H9 (cell line): Measurements from ENCODE around the gene APCS. TPM values are rescaled to one million over a fixed set of nuclear protein-coding genes. Genes with fewer than 3 reads are reported as not detected.

Source experiments
- DNase-seq: peaks from one replicate; pipeline ENCODE4 v3.0.0-alpha.2; 2017
- H2AFZ ChIP-seq: one replicate; pipeline ENCODE4 v1.6.1; 2013; ENCODE audit warnings: mild to moderate bottlenecking, low read length, control low read depth, moderate library complexity
- H2AK5ac ChIP-seq: 2 replicates; pipeline ENCODE4 v1.6.1; 2013; ENCODE audit warnings: low read length, control low read depth, mixed read lengths; ENCODE audit not compliant: insufficient read length
- H2BK120ac ChIP-seq: one replicate; pipeline ENCODE4 v1.6.1; 2013; ENCODE audit warnings: low read depth, mild to moderate bottlenecking, low read length, control low read depth, inconsistent platforms; ENCODE audit not compliant: poor library complexity, severe bottlenecking
- H2BK12ac ChIP-seq: 2 replicates; pipeline ENCODE4 v1.6.1; 2013; ENCODE audit warnings: low read length, control low read depth, mixed read lengths, low read depth; ENCODE audit not compliant: insufficient read length
- H2BK15ac ChIP-seq: 2 replicates; pipeline ENCODE4 v1.6.1; 2013; ENCODE audit warnings: low read depth, low read length, control low read depth
- H2BK20ac ChIP-seq: one replicate; pipeline ENCODE4 v1.6.1; 2013; ENCODE audit warnings: low read depth, mild to moderate bottlenecking, low read length, control low read depth, inconsistent platforms; ENCODE audit not compliant: poor library complexity, severe bottlenecking
- H2BK5ac ChIP-seq: 2 replicates; pipeline ENCODE4 v1.6.1; 2013; ENCODE audit warnings: low read length, control low read depth, mixed read lengths; ENCODE audit not compliant: insufficient read length
- H3K14ac ChIP-seq: 2 replicates; pipeline ENCODE4 v1.6.1; 2013; ENCODE audit warnings: low read length, control low read depth; ENCODE audit not compliant: insufficient read depth
- H3K18ac ChIP-seq: 2 replicates; pipeline ENCODE4 v1.6.1; 2013; ENCODE audit warnings: low read depth, mild to moderate bottlenecking, mixed read lengths, low read length, control low read depth; ENCODE audit not compliant: insufficient read length
- H3K23ac ChIP-seq: 2 replicates; pipeline ENCODE4 v1.6.1; 2013; ENCODE audit warnings: low read length, control low read depth, mixed read lengths, low read depth; ENCODE audit not compliant: insufficient read length
- H3K23me2 ChIP-seq: 2 replicates; pipeline ENCODE4 v1.6.1; 2013; ENCODE audit warnings: low read depth, mild to moderate bottlenecking, mixed read lengths, low read length, control low read depth; ENCODE audit not compliant: insufficient read length, poor library complexity, severe bottlenecking
- H3K27ac ChIP-seq: 2 replicates; pipeline ENCODE4 v1.5.1; 2013; ENCODE audit warnings: low read length, control low read depth, mixed read lengths, low read depth; ENCODE audit not compliant: insufficient read length
- H3K27me3 ChIP-seq: 2 replicates; pipeline ENCODE4 v1.6.1; 2013; ENCODE audit warnings: low read length, control low read depth, inconsistent platforms; ENCODE audit not compliant: insufficient read depth
- H3K4ac ChIP-seq: 2 replicates; pipeline ENCODE4 v1.6.1; 2013; ENCODE audit warnings: low read depth, mild to moderate bottlenecking, control low read depth, inconsistent platforms, low read length, moderate library complexity
- H3K4me1 ChIP-seq: 2 replicates; pipeline ENCODE4 v1.6.1; 2013; ENCODE audit warnings: low read length, control low read depth, inconsistent platforms; ENCODE audit not compliant: insufficient read depth
- H3K4me2 ChIP-seq: 2 replicates; pipeline ENCODE4 v1.6.1; 2013; ENCODE audit warnings: low read length, control low read depth, mixed read lengths; ENCODE audit not compliant: insufficient read length, insufficient read depth
- H3K56ac ChIP-seq: 2 replicates; pipeline ENCODE4 v1.6.1; 2013; ENCODE audit warnings: low read depth, mild to moderate bottlenecking, mixed read lengths, low read length, control low read depth; ENCODE audit not compliant: insufficient read length
- H3K79me1 ChIP-seq: 2 replicates; pipeline ENCODE4 v1.6.1; 2013; ENCODE audit warnings: low read depth, mild to moderate bottlenecking, moderate library complexity, low read length, control low read depth, inconsistent platforms; ENCODE audit not compliant: insufficient read depth, poor library complexity, severe bottlenecking
- H3K79me2 ChIP-seq: 2 replicates; pipeline ENCODE4 v1.6.1; 2013; ENCODE audit warnings: low read length, control low read depth, inconsistent platforms; ENCODE audit not compliant: insufficient read depth
- H3K9ac ChIP-seq: 2 replicates; pipeline ENCODE4 v1.6.1; 2013; ENCODE audit warnings: low read length, control low read depth, mixed read lengths; ENCODE audit not compliant: insufficient read length; ENCODE audit errors: extremely low read depth
- H3K9me3 ChIP-seq: one replicate; pipeline ENCODE4 v1.6.1; 2013; ENCODE audit warnings: low read depth, low read length, inconsistent platforms; ENCODE audit not compliant: control insufficient read depth
- H3T11ph ChIP-seq: one replicate; pipeline ENCODE4 v1.6.1; 2013; ENCODE audit warnings: mild to moderate bottlenecking, low read length, control low read depth, inconsistent platforms
- H4K20me1 ChIP-seq: one replicate; pipeline ENCODE4 v1.6.1; 2013; ENCODE audit not compliant: control insufficient read depth, insufficient read length, insufficient read depth
- H4K5ac ChIP-seq: 2 replicates; pipeline ENCODE4 v1.6.1; 2013; ENCODE audit warnings: low read depth, mild to moderate bottlenecking, mixed read lengths, low read length, control low read depth; ENCODE audit not compliant: insufficient read length
- H4K8ac ChIP-seq: replicated peaks from 2 replicates; pipeline ENCODE4 v1.6.1; 2013; ENCODE audit warnings: low read length, control low read depth, mixed read lengths, low read depth; ENCODE audit not compliant: insufficient read length
- H4K91ac ChIP-seq: 2 replicates; pipeline ENCODE4 v1.6.1; 2013; ENCODE audit warnings: low read depth, mild to moderate bottlenecking, moderate library complexity, mixed read lengths, low read length, control low read depth; ENCODE audit not compliant: insufficient read length
- H3K27ac Mint-ChIP-seq, 3 experiments: 2 replicates in 2 of 3; 3 replicates in 1 of 3; pipeline ENCODE4 v1.8.0; 2020 to 2021; ENCODE audit warnings: mixed read lengths in 3 of 3, mild to moderate bottlenecking in 1 of 3, moderate library complexity in 1 of 3
- H3K27me3 Mint-ChIP-seq: 2 replicates; pipeline ENCODE4 v1.8.0; 2021; ENCODE audit warnings: low read depth, mild to moderate bottlenecking, moderate library complexity, mixed read lengths
- H3K36me3 Mint-ChIP-seq, 3 experiments: 2 replicates in 2 of 3; 3 replicates in 1 of 3; pipeline ENCODE4 v1.8.0; 2020 to 2021; ENCODE audit warnings: low read depth in 3 of 3, mixed read lengths in 3 of 3; ENCODE audit not compliant: insufficient read depth in 1 of 3
- H3K4me1 Mint-ChIP-seq, 2 experiments: 2 replicates each; pipeline ENCODE4 v1.8.0; 2020; ENCODE audit warnings: mixed read lengths in 2 of 2
- H3K4me3 Mint-ChIP-seq, 2 experiments: 2 replicates in 1 of 2; 3 replicates in 1 of 2; pipeline ENCODE4 v1.8.0; 2020 to 2021; ENCODE audit warnings: mild to moderate bottlenecking in 2 of 2, mixed read lengths in 2 of 2, moderate library complexity in 1 of 2
- H3K9me3 Mint-ChIP-seq, 2 experiments: 2 replicates in 1 of 2; 3 replicates in 1 of 2; pipeline ENCODE4 v1.8.0; 2020; ENCODE audit warnings: mild to moderate bottlenecking in 2 of 2, mixed read lengths in 2 of 2, moderate library complexity in 1 of 2
- total RNA-seq: library from RNA; stranded (reverse); gene quantifications from 2 replicates; pipeline ENCODE4 v1.2.1, GENCODE V29; 2021
- TF ChIP-seq, protein P1 (sequence below): fragments of 200-600 bp; sonication (generic); conservative IDR thresholded peaks from 3 replicates; pipeline ENCODE4 v1.8.0; 2021; ENCODE audit warnings: antibody characterized with exemption, mild to moderate bottlenecking

APCS gene
- total RNA-seq, 1 experiment from 2014 or later = not detected

DNA sequence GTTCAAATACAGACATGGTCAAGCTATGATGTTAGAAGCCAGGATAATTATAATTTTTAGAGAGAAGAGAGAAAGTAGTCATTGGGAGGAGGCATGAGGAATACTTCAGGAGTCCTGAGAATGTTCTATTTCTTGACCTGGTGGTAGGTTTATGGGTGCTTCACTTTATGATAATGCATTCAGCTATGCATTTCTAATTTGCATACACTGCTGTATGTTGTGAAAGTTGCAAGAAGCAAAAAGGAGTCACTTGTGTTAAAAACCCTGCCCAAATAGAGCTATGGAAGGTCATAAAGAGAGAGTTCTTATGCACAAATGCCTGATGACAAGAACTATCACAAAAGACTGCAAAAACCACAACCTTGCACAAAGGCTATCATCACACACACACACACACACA lies 45.3 kb downstream of the APCS start:
- H4K91ac ChIP-seq = no peak overlapping the region
- H3K4me1 ChIP-seq = no peaks in the 10 kb centered on the region
- H3K14ac ChIP-seq = no peak overlapping the region
- H2AK5ac ChIP-seq = no peak overlapping the region
- H3K27me3 Mint-ChIP-seq = no peaks in the 10 kb centered on the region
- no peak overlapping the region for H2BK15ac ChIP-seq
- peaks cover 0 to 15% of the 10 kb centered on the region in 2 experiments; a peak in 2 of 5 replicates for H3K9me3 Mint-ChIP-seq
- H3K18ac ChIP-seq = no peak overlapping the region
- H3K4me1 Mint-ChIP-seq = no peaks in the 10 kb centered on the region
- H4K5ac ChIP-seq = no peak overlapping the region
- H2AFZ ChIP-seq = no peak overlapping the region
- no peak overlapping the region for H3K9ac ChIP-seq
- no peaks in the 10 kb centered on the region for H3K79me2 ChIP-seq
- H3K79me1 ChIP-seq = no peaks in the 10 kb centered on the region
- H3K27ac Mint-ChIP-seq = no peak overlapping the region
- H3K4me2 ChIP-seq = no peak overlapping the region
- no peaks in the 10 kb centered on the region for H3K9me3 ChIP-seq
- H3K56ac ChIP-seq = no peak overlapping the region
- H4K8ac ChIP-seq = no peak overlapping the region
- H2BK20ac ChIP-seq = no peak overlapping the region
- no peaks in the 10 kb centered on the region for H3K23me2 ChIP-seq
- no peak overlapping the region for H2BK120ac ChIP-seq
- no peak overlapping the region for H2BK5ac ChIP-seq
- no peak overlapping the region for H3K27ac ChIP-seq
- TF ChIP-seq, protein P1, sequence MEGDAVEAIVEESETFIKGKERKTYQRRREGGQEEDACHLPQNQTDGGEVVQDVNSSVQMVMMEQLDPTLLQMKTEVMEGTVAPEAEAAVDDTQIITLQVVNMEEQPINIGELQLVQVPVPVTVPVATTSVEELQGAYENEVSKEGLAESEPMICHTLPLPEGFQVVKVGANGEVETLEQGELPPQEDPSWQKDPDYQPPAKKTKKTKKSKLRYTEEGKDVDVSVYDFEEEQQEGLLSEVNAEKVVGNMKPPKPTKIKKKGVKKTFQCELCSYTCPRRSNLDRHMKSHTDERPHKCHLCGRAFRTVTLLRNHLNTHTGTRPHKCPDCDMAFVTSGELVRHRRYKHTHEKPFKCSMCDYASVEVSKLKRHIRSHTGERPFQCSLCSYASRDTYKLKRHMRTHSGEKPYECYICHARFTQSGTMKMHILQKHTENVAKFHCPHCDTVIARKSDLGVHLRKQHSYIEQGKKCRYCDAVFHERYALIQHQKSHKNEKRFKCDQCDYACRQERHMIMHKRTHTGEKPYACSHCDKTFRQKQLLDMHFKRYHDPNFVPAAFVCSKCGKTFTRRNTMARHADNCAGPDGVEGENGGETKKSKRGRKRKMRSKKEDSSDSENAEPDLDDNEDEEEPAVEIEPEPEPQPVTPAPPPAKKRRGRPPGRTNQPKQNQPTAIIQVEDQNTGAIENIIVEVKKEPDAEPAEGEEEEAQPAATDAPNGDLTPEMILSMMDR = no peak
- H3K4me3 Mint-ChIP-seq = no peak overlapping the region
- H3K27me3 ChIP-seq = no peaks in the 10 kb centered on the region
- H4K20me1 ChIP-seq = peaks cover 2% of the 10 kb centered on the region
- no peak for DNase-seq
- H3K36me3 Mint-ChIP-seq = peaks cover 0 to 5% (median 0%) of the 10 kb centered on the region in 3 experiments; a peak in 1 of 7 replicates
- no peak overlapping the region for H2BK12ac ChIP-seq
- H3K4ac ChIP-seq = no peak overlapping the region
- no peak overlapping the region for H3K23ac ChIP-seq
- no peak overlapping the region for H3T11ph ChIP-seq

Other genes starting within 250 kb of the APCS start
- not detected in 2 replicates for gene OR10J4, start 155.6 kb upstream of the APCS start, total RNA-seq
- gene OR10J1, start 148.1 kb upstream of the APCS start, total RNA-seq = not detected in 2 replicates
- gene OR10J5, start 51.8 kb upstream of the APCS start, total RNA-seq = not detected in 2 replicates
- gene CRP, start 126.8 kb downstream of the APCS start, total RNA-seq = not detected in 2 replicates
- gene DUSP23, start 193.1 kb downstream of the APCS start, total RNA-seq = 25.0 and 27.3 TPM in 2 replicates
- not detected in 2 replicates for gene FCRL6, start 214.5 kb downstream of the APCS start, total RNA-seq
- gene SLAMF8, start 239.0 kb downstream of the APCS start, total RNA-seq = not detected in 2 replicates